22Rv1 (cell line): Measurements from ENCODE around the gene HMOX1.

Experiments used
- ZFX ChIP-seq: fragments of 450-650 bp; IDR thresholded peaks from 2 replicates; pipeline ENCODE4 v1.6.1; 2017; ENCODE audit warnings: antibody characterized with exemption, borderline replicate concordance
- TF ChIP-seq, protein P1 (sequence below): fragments of 450-650 bp; IDR thresholded peaks from 2 replicates; pipeline ENCODE4 v1.5.1; 2017; ENCODE audit warnings: mild to moderate bottlenecking

DNA sequence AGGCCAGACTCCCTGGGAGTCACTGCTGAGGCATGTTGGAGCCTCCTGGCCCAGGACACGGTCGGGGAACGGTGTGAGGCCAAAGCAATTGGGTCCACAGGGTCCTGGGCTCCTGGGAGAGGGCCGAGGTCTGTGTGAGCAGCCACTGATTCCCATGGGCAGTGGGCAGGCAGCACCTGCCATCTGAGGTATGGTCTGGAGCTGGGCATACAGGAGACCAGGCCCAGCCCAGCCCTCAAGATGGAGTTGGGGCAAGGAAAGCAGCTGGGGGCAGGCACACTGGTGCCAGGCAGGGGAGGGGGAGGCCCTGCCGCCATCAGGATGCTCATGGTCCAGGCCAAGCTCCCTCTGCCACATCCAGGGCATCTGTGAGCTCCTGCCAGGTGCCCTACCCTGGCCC lies 32.2 kb upstream of the HMOX1 start:
- TF ChIP-seq, protein P1, sequence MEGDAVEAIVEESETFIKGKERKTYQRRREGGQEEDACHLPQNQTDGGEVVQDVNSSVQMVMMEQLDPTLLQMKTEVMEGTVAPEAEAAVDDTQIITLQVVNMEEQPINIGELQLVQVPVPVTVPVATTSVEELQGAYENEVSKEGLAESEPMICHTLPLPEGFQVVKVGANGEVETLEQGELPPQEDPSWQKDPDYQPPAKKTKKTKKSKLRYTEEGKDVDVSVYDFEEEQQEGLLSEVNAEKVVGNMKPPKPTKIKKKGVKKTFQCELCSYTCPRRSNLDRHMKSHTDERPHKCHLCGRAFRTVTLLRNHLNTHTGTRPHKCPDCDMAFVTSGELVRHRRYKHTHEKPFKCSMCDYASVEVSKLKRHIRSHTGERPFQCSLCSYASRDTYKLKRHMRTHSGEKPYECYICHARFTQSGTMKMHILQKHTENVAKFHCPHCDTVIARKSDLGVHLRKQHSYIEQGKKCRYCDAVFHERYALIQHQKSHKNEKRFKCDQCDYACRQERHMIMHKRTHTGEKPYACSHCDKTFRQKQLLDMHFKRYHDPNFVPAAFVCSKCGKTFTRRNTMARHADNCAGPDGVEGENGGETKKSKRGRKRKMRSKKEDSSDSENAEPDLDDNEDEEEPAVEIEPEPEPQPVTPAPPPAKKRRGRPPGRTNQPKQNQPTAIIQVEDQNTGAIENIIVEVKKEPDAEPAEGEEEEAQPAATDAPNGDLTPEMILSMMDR, result no peak
- TF ChIP-seq ZFX, result no peak
